Measurements from ENCODE around the gene TBX4.

The TBX4 gene

GRCh38 chr17:61467416-61468262 is 15.4 kb downstream of the TBX4 start:
- DNase-seq (ENCODE audit: extremely low read depth, low read depth) = no peak

GRCh38 chr17:61468263-61468907 is 16.2 kb downstream of the TBX4 start:
- no peak for DNase-seq (ENCODE audit: extremely low read depth, low read depth)
- TF ChIP-seq CTCF (IDR thresholded peaks at IDR 0.05; ENCODE audit: low read depth, low read length) = no peak

More at GRCh38 chr17:61467416-61468262, 15.4 kb downstream of the TBX4 start:
- no peak for TF ChIP-seq CTCF (IDR thresholded peaks at IDR 0.05; ENCODE audit: low read depth, low read length)

- DNase-seq (ENCODE audit: extremely low read depth, low read depth) = no peak
- no peak for TF ChIP-seq CTCF (IDR thresholded peaks at IDR 0.05; ENCODE audit: low read depth, low read length)
Observed at GRCh38 chr17:61469474-61469873, 17.3 kb downstream of the TBX4 start.

GRCh38 chr17:61469949-61470348 is 17.7 kb downstream of the TBX4 start:
- no peak for TF ChIP-seq CTCF (IDR thresholded peaks at IDR 0.05; ENCODE audit: low read depth, low read length)
- DNase-seq (ENCODE audit: extremely low read depth, low read depth) = no peak

- DNase-seq (ENCODE audit: extremely low read depth, low read depth) = no peak
- no peak for TF ChIP-seq CTCF (IDR thresholded peaks at IDR 0.05; ENCODE audit: low read depth, low read length)
Observed at GRCh38 chr17:61470530-61471136, 18.4 kb downstream of the TBX4 start.

- peak; percentile 57 for DNase-seq (ENCODE audit: extremely low read depth, low read depth)
- TF ChIP-seq CTCF (IDR thresholded peaks at IDR 0.05; ENCODE audit: low read depth, low read length) = no peak
Observed at GRCh38 chr17:61474235-61474927, 22.2 kb downstream of the TBX4 start.
